ENCODE data around the gene ARPP21. TPM values are rescaled to one million over a fixed set of nuclear protein-coding genes. Genes with fewer than 3 reads are reported as not detected.

ARPP21 gene
- total and polyA plus RNA-seq, 2 donors (not counting 3 experiments of a cell fraction or from before 2014, with no cell fraction given), result not detected

- Histone ChIP-seq H3K9ac (replicated peaks; ENCODE audit: extremely low read depth, insufficient read depth, low read length) (no peak overlapping the region), H3K36me3 (ENCODE audit: control insufficient read depth in 2 of 2, extremely low read depth in 1 of 2, insufficient read depth in 2 of 2, low read length in 2 of 2) (no peaks in the 10 kb centered on the region), H3K4me3 (replicated peaks in 1 of 3; ENCODE audit: insufficient read depth in 1 of 3, low read depth in 1 of 3, low read length in 3 of 3) (no peak overlapping the region), H3K4me2 (ENCODE audit: insufficient read depth, low read length) (no peak overlapping the region), H3K79me2 (ENCODE audit: control insufficient read depth, insufficient read depth, low read length) (no peaks in the 10 kb centered on the region), H3K9me1 (replicated peaks; ENCODE audit: control insufficient read depth, extremely low read depth, insufficient read depth, low read length) (no peaks in the 10 kb centered on the region), H4K20me1 (replicated peaks; ENCODE audit: control insufficient read depth, extremely low read depth, insufficient read depth, low read length) (no peaks in the 10 kb centered on the region), H3K4me1 (ENCODE audit: control insufficient read depth, extremely low read depth, insufficient read depth, low read length) (no peaks in the 10 kb centered on the region), H2AFZ (ENCODE audit: low read depth, low read length) (no peak overlapping the region), H3K9me3 (replicated peaks; ENCODE audit: control insufficient read depth, insufficient read depth, low read length) (no peaks in the 10 kb centered on the region), H3K27me3 (ENCODE audit: control insufficient read depth in 2 of 2, insufficient read depth in 2 of 2, low read length in 2 of 2) (no peaks in the 10 kb centered on the region), H3K27ac (ENCODE audit: insufficient read depth, low read depth, low read length) (no peak overlapping the region)
- ChIA-PET POLR2A (no interaction called here), CTCF (no interaction called here)
- no peak for TF ChIP-seq MYC (IDR thresholded peaks at IDR 0.05; ENCODE audit: low read depth, low read length)
- TF ChIP-seq POLR2A (IDR thresholded peaks at IDR 0.05; ENCODE audit: low read depth, low read length), result no peak
- no peak for TF ChIP-seq EZH2 (IDR thresholded peaks at IDR 0.05; ENCODE audit: borderline replicate concordance, low read depth, low read length, severe bottlenecking)
- TF ChIP-seq CTCF (IDR thresholded peaks at IDR 0.05; ENCODE audit: extremely low read depth in 1 of 2, insufficient read depth in 1 of 2, low read depth in 1 of 2, low read length in 2 of 2), result no peak
- TF ChIP-seq MAX (IDR thresholded peaks at IDR 0.05; ENCODE audit: insufficient read depth, insufficient read length), result no peak
- TF ChIP-seq POLR2AphosphoS5 (IDR thresholded peaks at IDR 0.05; ENCODE audit: insufficient read depth, low read depth, low read length), result no peak
- TF ChIP-seq GATA2 (IDR thresholded peaks at IDR 0.05; ENCODE audit: insufficient read depth, insufficient read length, low read depth, low read length), result no peak
- TF ChIP-seq FOS (IDR thresholded peaks at IDR 0.05; ENCODE audit: borderline replicate concordance, insufficient read depth, low read length), result no peak
- no peak for TF ChIP-seq JUN (IDR thresholded peaks at IDR 0.05; ENCODE audit: borderline replicate concordance, insufficient read depth, insufficient read length, low read depth)
- dilution Hi-C loops (cut with MboI; ENCODE audit: extremely low pct_ligation_motif_present, low sequenced_read_pairs), result no loop called here
- DNase-seq (ENCODE audit: low read depth, low spot score) (no peak), FAIRE-seq (no peak)
- intact Hi-C loops (cut with micrococcal nuclease), result no loop called here
- BruUV-seq (replicated peaks), result no TSS peak
These were observed 94.0 kb downstream of the ARPP21 start for GRCh38 chr3:35733341-35733740.

Data from endothelial cell of umbilical vein (primary cell).